BLaER1 treated with 17β-estradiol and CSF1 and Interleukin-3, amounts not matched to agents 10 nM and 100 nM (cell line): ENCODE measurements around the gene TRIM2.

Source experiments
- H3K27ac ChIP-seq, 11 experiments: shearing (Covaris generic); formaldehyde crosslinking; 2 replicates each; pipeline ENCODE4 v1.8.1; 2022
- H3K27me3 ChIP-seq, 11 experiments: shearing (Covaris generic); formaldehyde crosslinking; 2 replicates each; pipeline ENCODE4 v1.8.1; 2022
- H3K36me3 ChIP-seq, 11 experiments: shearing (Covaris generic); formaldehyde crosslinking; 2 replicates each; pipeline ENCODE4 v1.8.1; 2022
- H3K4me1 ChIP-seq, 10 experiments: shearing (Covaris generic); formaldehyde crosslinking; 2 replicates each; pipeline ENCODE4 v1.8.1; 2022
- H3K4me2 ChIP-seq, 11 experiments: shearing (Covaris generic); formaldehyde crosslinking; 2 replicates each; pipeline ENCODE4 v1.8.1; 2022
- H3K4me3 ChIP-seq, 10 experiments: shearing (Covaris generic); formaldehyde crosslinking; 2 replicates each; pipeline ENCODE4 v1.8.1; 2022
- H3K9ac ChIP-seq, 11 experiments: shearing (Covaris generic); formaldehyde crosslinking; 2 replicates each; pipeline ENCODE4 v1.8.1; 2022
- H3K9me3 ChIP-seq, 11 experiments: shearing (Covaris generic); formaldehyde crosslinking; replicated peaks in 1 of 11; 2 replicates each; pipeline ENCODE4 v1.8.1; 2022
- H4K20me1 ChIP-seq, 11 experiments: shearing (Covaris generic); formaldehyde crosslinking; 2 replicates each; pipeline ENCODE4 v1.8.1; 2022
- Cebpa-rat ChIP-seq, 11 experiments: shearing (Covaris generic); IDR thresholded peaks; 2 replicates each; pipeline ENCODE4 v1.8.1; 2022

The TRIM2 gene

DNA sequence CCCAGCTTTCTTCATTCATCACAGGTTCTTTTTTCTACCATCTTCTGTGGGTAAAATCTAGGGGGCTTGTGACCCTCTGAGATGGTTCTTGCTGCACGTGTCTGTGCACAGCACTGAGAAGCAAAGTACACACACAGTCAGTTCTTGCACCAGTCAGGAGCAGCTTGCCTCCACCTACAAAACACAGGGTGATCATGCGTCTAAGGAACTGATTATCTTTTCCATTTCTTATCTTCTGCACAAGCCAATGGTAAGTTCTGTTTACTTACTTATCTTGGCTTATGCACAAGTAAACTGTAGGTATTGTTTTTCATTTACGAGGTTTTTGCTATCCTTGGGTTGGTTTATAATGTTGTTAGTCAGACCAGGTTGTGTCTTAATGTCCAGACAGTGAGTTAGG, 40.7 kb downstream of the TRIM2 start:
- Histone ChIP-seq H3K27ac (no peak overlapping the region), H3K4me2 (no peak overlapping the region), H3K4me1 (peaks cover 21 to 38% (median 29%) of the 10 kb centered on the region in 10 experiments), H4K20me1 (no peaks in the 10 kb centered on the region), H3K4me3 (no peak overlapping the region), H3K36me3 (no peaks in the 10 kb centered on the region), H3K27me3 (no peaks in the 10 kb centered on the region), H3K9ac (no peak overlapping the region), H3K9me3 (no peaks in the 10 kb centered on the region)
- no peak for TF ChIP-seq Cebpa-rat (IDR thresholded peaks at IDR 0.05)

DNA sequence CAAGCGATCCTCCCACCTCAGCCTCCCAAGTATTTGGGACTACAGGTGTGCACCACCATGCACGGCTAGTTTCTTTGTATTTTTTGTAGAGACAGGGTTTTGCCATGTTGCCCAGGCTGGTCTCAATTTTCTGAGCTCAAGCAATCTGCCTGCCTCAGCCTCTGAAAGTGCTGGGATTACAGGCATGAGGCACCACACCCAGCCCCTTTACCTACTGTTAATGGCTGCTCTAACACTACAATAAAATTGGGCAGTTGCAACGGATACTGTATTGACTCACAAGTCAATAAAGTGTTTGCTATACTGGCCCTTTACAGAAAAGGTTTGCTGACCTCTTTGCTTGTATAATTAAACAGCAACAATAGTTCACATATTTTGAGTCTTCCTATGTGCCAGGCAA, 41.5 kb downstream of the TRIM2 start:
- TF ChIP-seq Cebpa-rat (IDR thresholded peaks at IDR 0.05): no peak
- Histone ChIP-seq H3K27ac (no peak overlapping the region), H3K9ac (no peak overlapping the region)

GRCh38 chr4:153246446-153247115, 42.3 kb downstream of the TRIM2 start:
- TF ChIP-seq Cebpa-rat (IDR thresholded peaks at IDR 0.05): no peak
- peaks cover 22 to 52% (median 37%) of the 10 kb centered on the region in 10 experiments for H3K4me1 ChIP-seq
- no peaks in the 10 kb centered on the region for H3K9me3 ChIP-seq
- no peak overlapping the region for H3K9ac ChIP-seq
- H3K36me3 ChIP-seq: no peaks in the 10 kb centered on the region
- no peaks in the 10 kb centered on the region for H3K27me3 ChIP-seq
- H3K4me3 ChIP-seq: no peak overlapping the region
- no peak overlapping the region for H3K27ac ChIP-seq
- H4K20me1 ChIP-seq: no peaks in the 10 kb centered on the region
- peak overlapping the region in 1 of 11 experiments; percentile 2; a peak in 2 of 22 replicates for H3K4me2 ChIP-seq

More for the DNA sequence above, 41.5 kb downstream of the TRIM2 start:
- Histone ChIP-seq H3K27me3 (no peaks in the 10 kb centered on the region), H4K20me1 (no peaks in the 10 kb centered on the region), H3K9me3 (no peaks in the 10 kb centered on the region), H3K4me2 (no peak overlapping the region), H3K4me1 (peaks cover 22 to 44% (median 33%) of the 10 kb centered on the region in 10 experiments), H3K36me3 (no peaks in the 10 kb centered on the region), H3K4me3 (no peak overlapping the region)

GRCh38 chr4:153247116-153247490, 42.9 kb downstream of the TRIM2 start:
- Histone ChIP-seq H3K27ac (no peak overlapping the region), H3K27me3 (no peaks in the 10 kb centered on the region), H3K4me1 (peaks cover 18 to 50% (median 32%) of the 10 kb centered on the region in 10 experiments), H3K9me3 (no peaks in the 10 kb centered on the region), H3K4me2 (peak overlapping the region in 1 of 11 experiments; percentile 2; a peak in 2 of 22 replicates), H3K36me3 (no peaks in the 10 kb centered on the region), H3K9ac (no peak overlapping the region), H4K20me1 (no peaks in the 10 kb centered on the region), H3K4me3 (no peak overlapping the region)
- TF ChIP-seq Cebpa-rat (IDR thresholded peaks at IDR 0.05): no peak

DNA sequence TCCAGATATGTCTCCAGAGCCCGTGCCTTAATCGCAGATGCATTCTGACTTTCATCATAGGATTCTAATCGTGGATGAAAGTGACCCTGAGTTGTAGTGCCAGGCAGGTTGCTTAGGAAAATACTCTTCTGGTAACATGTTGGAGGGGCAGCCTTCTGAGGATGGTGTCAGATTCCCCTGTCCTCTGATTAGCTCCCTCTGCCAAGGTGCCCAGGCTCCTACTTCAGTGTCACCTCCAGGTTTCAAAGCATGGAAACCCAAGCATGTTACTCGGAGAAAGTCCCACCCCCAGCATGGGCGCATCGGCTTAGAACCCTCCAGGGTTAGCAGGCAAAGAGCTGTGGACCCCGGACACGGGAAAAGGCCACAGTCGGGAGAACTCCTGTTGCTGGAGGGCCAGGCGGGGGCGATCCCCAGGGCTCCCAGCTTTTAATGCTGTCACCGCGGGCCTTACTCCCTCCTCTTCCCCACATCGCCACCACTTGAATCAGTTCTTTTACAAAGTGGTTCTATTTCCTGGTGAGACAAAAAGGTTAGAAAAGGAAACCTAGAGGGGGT, 44.5 kb downstream of the TRIM2 start:
- Histone ChIP-seq H3K27ac (peak overlapping the region in 9 of 11 experiments; percentile 51 to 77 (median 69); a peak in 16 of 22 replicates), H3K36me3 (no peaks in the 10 kb centered on the region)

DNA sequence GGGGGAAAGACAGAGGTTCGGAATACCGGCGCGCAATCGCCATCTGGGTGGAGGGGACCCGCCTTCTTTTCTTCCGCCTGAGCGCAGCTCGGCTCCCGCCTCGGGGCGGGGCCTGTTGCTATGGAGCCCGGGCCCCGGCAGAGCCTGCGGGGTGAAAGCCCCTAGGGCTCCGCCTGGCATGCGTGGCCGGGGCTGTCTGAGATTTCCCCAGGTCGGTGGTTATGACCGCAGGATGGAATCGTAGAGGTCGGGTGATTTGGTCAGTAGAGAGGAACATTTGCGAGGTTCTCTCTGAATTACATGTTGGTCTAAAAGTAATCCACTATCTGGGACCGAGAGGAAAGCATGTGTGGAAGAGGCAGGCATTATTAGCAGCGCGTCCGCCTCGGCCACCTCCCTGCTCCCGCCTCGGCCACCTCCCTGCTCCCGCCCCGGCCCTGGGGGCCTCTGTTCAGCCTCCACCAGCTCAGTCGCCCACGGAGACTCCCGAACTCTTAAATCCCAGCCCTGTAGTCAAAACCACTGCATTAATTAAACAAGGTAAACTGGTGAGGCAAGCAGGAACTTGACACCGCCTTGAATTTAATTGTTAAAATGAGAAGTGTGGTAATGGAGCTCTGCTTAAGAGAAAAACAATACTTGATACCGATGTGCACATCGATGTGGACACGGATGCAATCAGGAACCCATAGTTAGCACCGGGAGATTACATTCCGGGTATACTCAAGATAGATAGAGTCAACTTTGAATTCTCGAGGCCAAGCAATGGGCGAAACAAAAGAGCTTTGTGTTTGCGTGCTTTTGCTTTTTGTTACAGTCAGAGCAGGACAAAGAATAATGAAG, 45.2 kb downstream of the TRIM2 start:
- H3K27me3 ChIP-seq: no peaks in the 10 kb centered on the region
- no peak for TF ChIP-seq Cebpa-rat (IDR thresholded peaks at IDR 0.05)
- no peaks in the 10 kb centered on the region for H3K36me3 ChIP-seq
- peaks cover 7 to 41% (median 23%) of the 10 kb centered on the region in 10 experiments; a peak in 19 of 20 replicates for H3K4me1 ChIP-seq
- peak overlapping the region; percentile 51 to 78 (median 72); a peak in 21 of 22 replicates for H3K9ac ChIP-seq
- no peaks in the 10 kb centered on the region for H4K20me1 ChIP-seq
- H3K4me2 ChIP-seq: peak overlapping the region; percentile 83 to 98 (median 93)
- H3K27ac ChIP-seq: peak overlapping the region in 10 of 11 experiments; percentile 25 to 77 (median 67); a peak in 17 of 22 replicates
- H3K9me3 ChIP-seq: no peaks in the 10 kb centered on the region
- peak overlapping the region; percentile 59 to 76 (median 64) for H3K4me3 ChIP-seq

More for the DNA sequence above, 44.5 kb downstream of the TRIM2 start:
- Histone ChIP-seq H3K9ac (peak overlapping the region; percentile 51 to 78 (median 72); a peak in 21 of 22 replicates), H3K4me3 (peak overlapping the region; percentile 59 to 76 (median 64)), H3K27me3 (no peaks in the 10 kb centered on the region), H3K9me3 (no peaks in the 10 kb centered on the region), H3K4me1 (peaks cover 8 to 41% (median 23%) of the 10 kb centered on the region in 10 experiments), H3K4me2 (peak overlapping the region; percentile 83 to 98 (median 93)), H4K20me1 (no peaks in the 10 kb centered on the region)
- no peak for TF ChIP-seq Cebpa-rat (IDR thresholded peaks at IDR 0.05)

GRCh38 chr4:153252122-153252521, 47.9 kb downstream of the TRIM2 start:
- no peak for TF ChIP-seq Cebpa-rat (IDR thresholded peaks at IDR 0.05)

DNA sequence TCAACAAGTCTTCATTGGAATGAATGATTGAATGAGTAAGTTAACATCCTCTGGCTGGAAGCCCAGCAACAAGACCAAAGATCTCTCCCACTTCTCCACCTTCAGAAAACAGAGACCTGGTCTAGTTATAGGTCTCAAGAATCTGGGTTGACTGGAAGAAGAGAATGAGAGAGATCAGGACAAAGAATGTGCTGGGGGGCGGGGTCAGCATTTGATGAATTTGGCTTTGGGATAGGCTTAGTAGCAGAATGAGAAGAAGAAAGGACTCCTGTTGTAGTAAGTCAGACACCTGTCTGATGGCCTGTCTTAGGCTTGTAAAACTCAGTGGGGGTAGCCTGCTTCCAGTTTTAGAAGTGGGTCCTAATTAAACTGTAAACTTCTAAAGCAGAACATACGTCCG, 51.0 kb downstream of the TRIM2 start:
- no peaks in the 10 kb centered on the region for H4K20me1 ChIP-seq
- H3K9ac ChIP-seq: no peak overlapping the region
- H3K27me3 ChIP-seq: no peaks in the 10 kb centered on the region
- H3K9me3 ChIP-seq: no peaks in the 10 kb centered on the region
- H3K4me3 ChIP-seq: no peak overlapping the region
- H3K27ac ChIP-seq: no peak overlapping the region
- no peak for TF ChIP-seq Cebpa-rat (IDR thresholded peaks at IDR 0.05)
- peaks cover 0 to 13% (median 7%) of the 10 kb centered on the region in 10 experiments; a peak in 14 of 20 replicates for H3K4me1 ChIP-seq
- no peak overlapping the region for H3K4me2 ChIP-seq
- H3K36me3 ChIP-seq: no peaks in the 10 kb centered on the region

More at GRCh38 chr4:153252122-153252521, 47.9 kb downstream of the TRIM2 start:
- Histone ChIP-seq H3K36me3 (no peaks in the 10 kb centered on the region), H3K4me1 (peaks cover 11 to 34% (median 23%) of the 10 kb centered on the region in 10 experiments; a peak in 19 of 20 replicates), H3K9ac (no peak overlapping the region), H4K20me1 (no peaks in the 10 kb centered on the region), H3K9me3 (no peaks in the 10 kb centered on the region), H3K4me2 (no peak overlapping the region), H3K27me3 (no peaks in the 10 kb centered on the region), H3K4me3 (no peak overlapping the region), H3K27ac (no peak overlapping the region)

- Histone ChIP-seq H3K4me1 (peaks cover 0 to 6% (median 0%) of the 10 kb centered on the region in 10 experiments; a peak in 2 of 20 replicates), H4K20me1 (no peaks in the 10 kb centered on the region), H3K27ac (no peak overlapping the region), H3K9me3 (peaks cover 0 to 12% (median 5%) of the 10 kb centered on the region in 11 experiments; a peak in 12 of 22 replicates), H3K36me3 (no peaks in the 10 kb centered on the region), H3K9ac (no peak overlapping the region), H3K4me3 (no peak overlapping the region), H3K27me3 (no peaks in the 10 kb centered on the region), H3K4me2 (0 out of 22 replicates have a peak overlapping the region, but pooled peaks of 2 of the 11 experiments have one; percentile 0 to 15)
- TF ChIP-seq Cebpa-rat (IDR thresholded peaks at IDR 0.05): no peak
These were observed 52.9 kb downstream of the TRIM2 start for GRCh38 chr4:153257151-153257620.
